Activated naive CD4-positive, alpha-beta T cell treated with anti-CD3 and anti-CD28 coated beads, Interleukin-2, amount 50 U/mL, for 16 hours (primary cell): Measurements from ENCODE around the gene USP32.
"Not testable (repeated sequence)": the region's sequence is repeated elsewhere in the genome, so short reads cannot be mapped to it uniquely, and the experiment has no call there.

Experiments
- DNase-seq: peaks from one replicate; pipeline ENCODE4 v3.0.0-alpha.2; 2020

The USP32 gene

GRCh38 chr17:60401819-60402218, 9.9 kb upstream of the USP32 start:
- DNase-seq, result no peak

- DNase-seq, result no peak
Measured at GRCh38 chr17:60398227-60398959, 6.5 kb upstream of the USP32 start.

GRCh38 chr17:60396412-60396811, 4.5 kb upstream of the USP32 start:
- no peak for DNase-seq

GRCh38 chr17:60395508-60396065, 3.7 kb upstream of the USP32 start:
- DNase-seq, result no peak

GRCh38 chr17:60393840-60394723, 2.1 kb upstream of the USP32 start:
- no peak for DNase-seq

GRCh38 chr17:60392845-60393702, 1.1 kb upstream of the USP32 start:
- DNase-seq, result peak; percentile 31

GRCh38 chr17:60391471-60392041, 377 bp downstream of the USP32 start:
- no peak for DNase-seq

- peak; percentile 12 for DNase-seq
Measured at GRCh38 chr17:60390925-60391470, 935 bp downstream of the USP32 start.

GRCh38 chr17:60390186-60390585, 1.7 kb downstream of the USP32 start:
- DNase-seq, result no peak

- no peak for DNase-seq
Measured at GRCh38 chr17:60388742-60389141, 3.2 kb downstream of the USP32 start.

GRCh38 chr17:60387666-60388065, 4.3 kb downstream of the USP32 start:
- DNase-seq, result no peak

GRCh38 chr17:60386147-60387058, 5.5 kb downstream of the USP32 start:
- DNase-seq, result no peak

GRCh38 chr17:60384921-60385320, 7.0 kb downstream of the USP32 start:
- DNase-seq, result not testable (repeated sequence)

- DNase-seq, result no peak
Measured at GRCh38 chr17:60383379-60383778, 8.6 kb downstream of the USP32 start.

- DNase-seq, result no peak
Measured at GRCh38 chr17:60381958-60382357, 10.0 kb downstream of the USP32 start.

- DNase-seq, result not testable (repeated sequence)
Measured at GRCh38 chr17:60379461-60379860, 12.5 kb downstream of the USP32 start.

GRCh38 chr17:60378187-60378586, 13.7 kb downstream of the USP32 start:
- not testable (repeated sequence) for DNase-seq

- no peak for DNase-seq
Measured at GRCh38 chr17:60372790-60373483, 19.0 kb downstream of the USP32 start.

- DNase-seq, result no peak
Measured at GRCh38 chr17:60371818-60372510, 20.0 kb downstream of the USP32 start.

GRCh38 chr17:60371416-60371815, 20.5 kb downstream of the USP32 start:
- DNase-seq, result no peak
